Measurements from ENCODE around the gene KCNJ18. TPM values are rescaled to one million over a fixed set of nuclear protein-coding genes. Genes with fewer than 3 reads are reported as not detected.
"Not testable (repeated sequence)": the region's sequence is repeated elsewhere in the genome, so short reads cannot be mapped to it uniquely, and the experiment has no call there.

The KCNJ18 gene
- total and polyA plus RNA-seq, 4 donors: not detected

DNA sequence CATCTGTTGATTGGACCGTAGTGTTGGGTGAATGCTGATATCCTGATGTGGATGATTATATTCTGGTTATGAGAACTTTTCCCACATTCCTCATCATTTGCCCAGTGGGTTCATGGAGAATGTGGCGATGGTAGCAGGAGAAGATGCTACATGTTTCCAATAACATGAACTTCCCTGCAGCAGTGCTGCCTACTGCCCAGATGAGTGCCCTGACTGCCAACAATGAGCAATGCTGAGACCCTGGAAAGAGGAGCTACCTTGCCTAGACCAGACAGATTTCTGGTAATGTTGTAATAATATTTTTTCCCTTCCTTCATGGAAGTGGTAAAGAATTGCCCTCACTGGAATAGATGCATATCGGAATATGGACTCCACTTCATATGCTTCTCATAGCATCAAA is 29.2 kb upstream of the KCNJ18 start:
- H3K9me3 ChIP-seq (ENCODE audit: control insufficient read depth in 4 of 4, insufficient read depth in 3 of 4, low read length in 3 of 4): peaks cover 0 to 24% (median 7%) of the 10 kb centered on the region in 4 donors
- WGBS, 2 donors: 67 to 74% methylated on average over 3 of the region's 3 CpGs
- H3K27ac ChIP-seq (ENCODE audit: low read depth in 1 of 2, low read length in 1 of 2); DNase-seq; H3K27me3 ChIP-seq (ENCODE audit: control insufficient read depth in 3 of 3, insufficient read depth in 3 of 3, low read length in 2 of 3); H3K36me3 ChIP-seq (ENCODE audit: control insufficient read depth in 4 of 4, insufficient read depth in 4 of 4, low read length in 4 of 4); H3K4me3 ChIP-seq; ATAC-seq (ENCODE audit: insufficient read depth, low FRiP score); H3K4me1 ChIP-seq (ENCODE audit: control insufficient read depth in 5 of 5, insufficient read depth in 5 of 5, low read length in 5 of 5); H3K9ac ChIP-seq (ENCODE audit: insufficient read depth in 1 of 2, low read length in 2 of 2): not testable (repeated sequence)

DNA sequence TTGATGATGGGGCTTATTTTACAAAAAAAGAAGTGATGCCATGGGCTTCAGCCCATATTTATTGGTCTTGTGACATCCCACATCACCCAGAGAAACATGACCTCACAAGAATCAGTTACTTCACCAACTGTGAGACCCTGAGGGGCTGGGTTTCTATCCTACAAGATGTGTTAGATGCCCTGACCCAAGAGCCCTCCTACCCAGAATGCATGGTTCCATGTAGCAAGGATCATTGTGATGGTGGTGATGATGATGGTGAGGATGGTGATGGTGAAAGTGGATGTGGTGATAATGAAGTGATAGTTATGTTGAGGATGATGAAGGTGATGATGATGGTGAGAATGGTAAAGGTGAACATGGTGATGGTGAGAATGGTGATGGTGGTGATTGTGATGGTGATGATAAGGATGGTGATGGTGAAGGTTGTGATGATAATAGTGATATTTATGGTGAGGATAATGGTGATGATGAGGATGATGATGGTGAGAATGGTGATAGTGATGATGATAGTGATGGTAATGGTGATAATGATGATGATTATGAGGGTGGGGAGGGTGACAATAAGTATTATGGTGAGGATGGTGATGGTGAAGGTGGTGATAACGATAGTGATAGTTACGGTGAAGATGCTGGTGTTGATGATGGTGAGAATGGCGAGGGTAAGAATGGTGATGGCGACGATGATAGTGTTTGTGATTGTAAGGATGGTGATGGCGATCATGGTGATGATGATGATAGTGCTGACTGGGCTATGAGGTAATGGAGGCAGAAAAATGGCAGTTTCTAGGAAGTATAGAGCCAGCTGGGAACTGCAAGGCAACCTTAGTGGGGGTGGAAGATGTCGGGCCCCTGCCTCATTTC is 28.5 kb upstream of the KCNJ18 start:
- H3K36me3 ChIP-seq (ENCODE audit: control insufficient read depth in 4 of 4, insufficient read depth in 4 of 4, low read length in 4 of 4); H3K27ac ChIP-seq (ENCODE audit: low read depth in 1 of 2, low read length in 1 of 2); H3K4me1 ChIP-seq (ENCODE audit: control insufficient read depth in 5 of 5, insufficient read depth in 5 of 5, low read length in 5 of 5); ATAC-seq (ENCODE audit: insufficient read depth, low FRiP score); H3K4me3 ChIP-seq; H3K9ac ChIP-seq (ENCODE audit: insufficient read depth in 1 of 2, low read length in 2 of 2); DNase-seq; H3K27me3 ChIP-seq (ENCODE audit: control insufficient read depth in 3 of 3, insufficient read depth in 3 of 3, low read length in 2 of 3): not testable (repeated sequence)
- WGBS, 2 donors: 64 to 67% methylated on average over 7 of the region's 7 CpGs
- peaks cover 0 to 24% (median 7%) of the 10 kb centered on the region in 4 donors for H3K9me3 ChIP-seq (ENCODE audit: control insufficient read depth in 4 of 4, insufficient read depth in 3 of 4, low read length in 3 of 4)

DNA sequence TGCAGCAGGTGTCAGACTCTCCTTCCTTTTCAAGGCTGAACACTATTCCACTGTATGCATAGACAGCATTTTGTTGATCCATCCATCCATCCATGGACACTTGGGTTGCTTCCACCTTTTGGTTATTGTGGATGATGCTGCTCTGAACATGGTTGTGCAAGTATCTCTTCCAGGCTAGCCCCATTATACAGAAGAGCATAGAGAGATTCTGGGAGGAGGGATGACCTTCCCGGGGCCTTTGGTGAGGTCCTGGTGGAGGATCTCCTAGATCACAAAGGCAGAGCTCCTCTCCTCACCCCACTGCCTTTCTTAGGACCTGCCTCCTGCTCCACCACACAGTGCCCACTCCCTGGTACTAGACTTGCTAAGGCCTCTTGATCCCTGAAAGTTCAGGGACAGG is 27.2 kb upstream of the KCNJ18 start:
- not testable (repeated sequence) for H3K4me1 ChIP-seq (ENCODE audit: control insufficient read depth in 5 of 5, insufficient read depth in 5 of 5, low read length in 5 of 5); H3K36me3 ChIP-seq (ENCODE audit: control insufficient read depth in 4 of 4, insufficient read depth in 4 of 4, low read length in 4 of 4); ATAC-seq (ENCODE audit: insufficient read depth, low FRiP score); H3K27ac ChIP-seq (ENCODE audit: low read depth in 1 of 2, low read length in 1 of 2); H3K9ac ChIP-seq (ENCODE audit: insufficient read depth in 1 of 2, low read length in 2 of 2); H3K27me3 ChIP-seq (ENCODE audit: control insufficient read depth in 3 of 3, insufficient read depth in 3 of 3, low read length in 2 of 3); H3K4me3 ChIP-seq; DNase-seq
- WGBS, 2 donors: 55 to 67% methylated on average over 1 of the region's 1 CpG
- H3K9me3 ChIP-seq (ENCODE audit: control insufficient read depth in 4 of 4, insufficient read depth in 3 of 4, low read length in 3 of 4): peaks cover 0 to 24% (median 7%) of the 10 kb centered on the region in 4 donors

DNA sequence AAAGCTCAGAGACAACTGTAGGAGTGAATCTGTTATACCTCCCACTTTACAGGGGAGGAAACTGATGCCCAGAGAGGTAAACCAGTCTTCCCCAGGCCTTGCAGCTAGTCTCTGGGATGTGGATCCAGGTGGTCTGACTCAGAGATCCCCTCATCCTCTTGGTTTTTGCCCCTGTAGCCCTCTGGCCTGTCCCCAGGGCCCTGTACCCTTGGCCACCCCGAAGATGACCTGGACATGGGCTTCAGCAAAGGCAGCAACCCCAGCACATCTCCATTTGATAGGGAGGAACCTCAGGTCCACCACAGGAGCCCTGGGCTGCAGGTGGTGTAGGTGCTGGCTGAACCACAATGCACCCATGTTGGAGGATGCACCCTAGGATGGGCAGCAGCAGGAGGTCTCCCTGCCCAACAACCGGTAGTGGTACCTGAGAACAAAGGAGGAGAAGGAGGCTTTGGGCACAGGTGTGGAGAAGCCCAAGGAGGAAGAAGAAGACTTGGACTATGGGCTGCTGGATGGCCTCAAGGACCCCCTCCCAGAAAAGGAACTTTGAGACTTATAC is 26.3 kb upstream of the KCNJ18 start:
- not testable (repeated sequence) for H3K27me3 ChIP-seq (ENCODE audit: control insufficient read depth in 3 of 3, insufficient read depth in 3 of 3, low read length in 2 of 3); H3K27ac ChIP-seq (ENCODE audit: low read depth in 1 of 2, low read length in 1 of 2); DNase-seq; H3K4me3 ChIP-seq; H3K36me3 ChIP-seq (ENCODE audit: control insufficient read depth in 4 of 4, insufficient read depth in 4 of 4, low read length in 4 of 4); H3K9ac ChIP-seq (ENCODE audit: insufficient read depth in 1 of 2, low read length in 2 of 2); H3K4me1 ChIP-seq (ENCODE audit: control insufficient read depth in 5 of 5, insufficient read depth in 5 of 5, low read length in 5 of 5); ATAC-seq (ENCODE audit: insufficient read depth, low FRiP score)
- 40 to 48% methylated on average over 2 of the region's 2 CpGs for WGBS, 2 donors
- H3K9me3 ChIP-seq (ENCODE audit: control insufficient read depth in 4 of 4, insufficient read depth in 3 of 4, low read length in 3 of 4): peaks cover 0 to 21% (median 8%) of the 10 kb centered on the region in 4 donors

DNA sequence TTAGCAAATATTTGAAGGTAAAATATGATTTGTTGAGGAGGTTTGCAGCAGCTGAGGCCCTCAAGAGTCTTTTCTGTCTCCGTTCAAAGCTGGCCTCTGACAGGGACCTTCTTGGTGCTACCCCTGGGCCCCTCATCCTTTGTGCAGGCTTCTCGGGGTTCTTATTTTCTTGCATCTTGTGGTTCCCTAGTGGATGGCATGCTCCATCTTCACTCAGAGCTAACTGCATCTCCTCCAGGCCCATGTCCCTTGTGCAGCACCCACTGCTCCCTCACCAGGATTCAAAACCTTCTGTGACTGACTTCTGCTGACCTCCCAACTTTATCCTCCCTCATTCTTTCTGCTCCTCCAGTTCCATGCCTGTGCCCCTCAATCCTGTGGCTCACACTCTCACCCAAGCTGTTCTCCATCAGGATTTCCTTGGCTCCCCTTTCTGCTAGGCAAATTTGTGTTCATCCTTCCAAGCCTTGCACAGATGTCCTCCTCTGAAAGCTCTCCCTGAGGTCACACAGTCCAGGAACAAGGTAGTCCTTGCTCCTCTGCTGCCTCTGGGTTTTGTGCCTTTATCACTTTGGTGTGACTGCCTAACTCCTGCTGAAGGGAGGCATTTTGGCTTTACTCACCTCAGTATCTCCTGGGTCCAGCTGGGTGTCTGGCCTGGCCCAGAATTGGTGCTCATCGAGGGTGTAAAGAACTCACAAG is 25.5 kb upstream of the KCNJ18 start:
- DNase-seq; ATAC-seq (ENCODE audit: insufficient read depth, low FRiP score); H3K4me1 ChIP-seq (ENCODE audit: control insufficient read depth in 5 of 5, insufficient read depth in 5 of 5, low read length in 5 of 5); H3K27ac ChIP-seq (ENCODE audit: low read depth in 1 of 2, low read length in 1 of 2); H3K9ac ChIP-seq (ENCODE audit: insufficient read depth in 1 of 2, low read length in 2 of 2); H3K27me3 ChIP-seq (ENCODE audit: control insufficient read depth in 3 of 3, insufficient read depth in 3 of 3, low read length in 2 of 3); H3K36me3 ChIP-seq (ENCODE audit: control insufficient read depth in 4 of 4, insufficient read depth in 4 of 4, low read length in 4 of 4); H3K4me3 ChIP-seq: not testable (repeated sequence)
- 53 to 55% methylated on average over 3 of the region's 3 CpGs for WGBS, 2 donors
- peaks cover 0 to 16% (median 7%) of the 10 kb centered on the region in 4 donors for H3K9me3 ChIP-seq (ENCODE audit: control insufficient read depth in 4 of 4, insufficient read depth in 3 of 4, low read length in 3 of 4)

DNA sequence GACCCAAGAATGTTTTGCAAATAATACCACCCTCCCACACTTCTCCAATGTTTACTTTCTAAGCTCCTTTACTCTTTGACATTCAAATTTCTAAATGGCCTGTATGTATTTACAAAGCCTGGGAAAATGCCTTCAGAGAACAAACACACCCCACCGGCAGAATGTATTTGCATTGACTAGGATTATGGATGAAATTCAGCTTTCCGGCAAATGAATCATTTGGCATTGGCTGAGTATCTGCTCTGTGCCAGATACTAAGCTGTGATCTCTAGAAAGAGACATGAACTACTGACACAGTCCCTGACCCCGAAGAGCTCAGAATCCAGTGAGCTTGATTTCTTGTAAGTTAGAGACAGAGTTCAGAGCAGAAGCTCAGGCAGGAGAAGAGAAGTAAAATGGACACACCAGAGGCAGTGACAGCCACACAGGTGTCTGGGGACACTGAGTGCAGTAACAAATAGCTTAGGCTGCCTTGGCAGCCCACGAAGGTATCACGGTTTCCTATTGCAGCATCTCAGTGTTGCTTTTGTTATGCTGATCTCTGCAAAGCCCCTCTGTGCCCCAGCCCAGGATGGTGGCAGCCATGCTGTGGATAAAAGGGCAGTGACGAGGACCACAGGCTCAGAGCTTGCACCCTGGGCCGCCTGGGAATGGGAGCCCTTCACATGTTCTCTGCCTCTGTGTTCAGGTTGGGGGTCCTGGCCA is 24.8 kb upstream of the KCNJ18 start:
- not testable (repeated sequence) for H3K27ac ChIP-seq (ENCODE audit: low read depth in 1 of 2, low read length in 1 of 2); H3K4me3 ChIP-seq; H3K36me3 ChIP-seq (ENCODE audit: control insufficient read depth in 4 of 4, insufficient read depth in 4 of 4, low read length in 4 of 4); DNase-seq; H3K9ac ChIP-seq (ENCODE audit: insufficient read depth in 1 of 2, low read length in 2 of 2); ATAC-seq (ENCODE audit: insufficient read depth, low FRiP score); H3K27me3 ChIP-seq (ENCODE audit: control insufficient read depth in 3 of 3, insufficient read depth in 3 of 3, low read length in 2 of 3); H3K4me1 ChIP-seq (ENCODE audit: control insufficient read depth in 5 of 5, insufficient read depth in 5 of 5, low read length in 5 of 5)
- H3K9me3 ChIP-seq (ENCODE audit: control insufficient read depth in 4 of 4, insufficient read depth in 3 of 4, low read length in 3 of 4): peaks cover 0 to 16% (median 7%) of the 10 kb centered on the region in 4 donors
- 40 to 55% methylated on average over 7 of the region's 7 CpGs for WGBS, 2 donors

DNA sequence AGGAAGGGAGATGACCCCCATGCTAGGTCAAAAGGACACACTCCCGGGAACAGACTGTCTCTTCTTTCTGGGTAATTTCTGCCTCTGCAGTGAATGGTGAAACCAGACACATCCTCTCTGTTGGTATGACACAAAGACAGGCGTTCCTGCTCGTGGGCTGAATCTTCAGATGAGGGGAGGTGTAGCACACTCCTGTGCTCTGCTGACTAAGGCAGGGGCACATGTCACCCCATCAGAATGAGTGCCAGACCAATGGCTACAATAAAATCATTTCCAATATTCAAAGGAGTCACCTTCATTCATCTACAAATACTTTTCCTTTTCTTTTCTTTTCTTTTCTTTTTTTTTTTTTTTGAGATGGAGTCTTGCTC is 24.2 kb upstream of the KCNJ18 start:
- WGBS, 2 donors: 66 to 88% methylated on average over 3 of the region's 3 CpGs
- ATAC-seq (ENCODE audit: insufficient read depth, low FRiP score): not testable (repeated sequence)

More for the DNA sequence above, 24.2 kb upstream of the KCNJ18 start:
- not testable (repeated sequence) for H3K27ac ChIP-seq (ENCODE audit: low read depth in 1 of 2, low read length in 1 of 2); H3K4me1 ChIP-seq (ENCODE audit: control insufficient read depth in 5 of 5, insufficient read depth in 5 of 5, low read length in 5 of 5); H3K9ac ChIP-seq (ENCODE audit: insufficient read depth in 1 of 2, low read length in 2 of 2); H3K4me3 ChIP-seq; DNase-seq; H3K27me3 ChIP-seq (ENCODE audit: control insufficient read depth in 3 of 3, insufficient read depth in 3 of 3, low read length in 2 of 3); H3K36me3 ChIP-seq (ENCODE audit: control insufficient read depth in 4 of 4, insufficient read depth in 4 of 4, low read length in 4 of 4)
- peaks cover 0 to 13% (median 6%) of the 10 kb centered on the region in 4 donors for H3K9me3 ChIP-seq (ENCODE audit: control insufficient read depth in 4 of 4, insufficient read depth in 3 of 4, low read length in 3 of 4)

Measured in lung (tissue), 10 donors.